Measurements from ENCODE around the gene HTD2. TPM values are rescaled to one million over a fixed set of nuclear protein-coding genes. Genes with fewer than 3 reads are reported as not detected.
"Not testable (repeated sequence)": the region's sequence is repeated elsewhere in the genome, so short reads cannot be mapped to it uniquely, and the experiment has no call there.

Gene HTD2
- total RNA-seq, 2 experiments from 2014 or later: 10.1 to 13.0 TPM

DNA sequence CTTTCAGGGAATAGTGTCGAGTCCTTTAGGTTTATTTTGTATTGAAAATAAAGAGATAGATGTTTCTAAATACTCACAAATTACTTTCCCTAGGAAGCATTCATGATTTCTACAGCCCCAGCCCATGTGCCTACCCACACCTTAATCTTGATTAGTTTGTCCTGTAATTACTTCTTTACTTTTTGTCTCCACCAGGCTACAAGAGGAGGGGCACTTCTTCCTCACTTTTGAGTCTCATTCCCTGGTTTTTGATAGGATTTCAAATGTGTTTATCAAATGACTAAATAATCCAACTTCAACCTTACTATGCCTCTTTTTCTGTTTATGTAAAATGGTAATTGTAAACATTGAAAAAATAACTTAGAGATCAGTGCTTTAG, 28.2 kb downstream of the HTD2 start:
- Mint-ChIP-seq H3K4me3 (peak overlapping the region; percentile 100), H3K36me3 (peaks cover 19% of the 10 kb centered on the region), H3K4me1 (peaks cover 38% of the 10 kb centered on the region), H3K27ac (peak overlapping the region; percentile 74), H3K9me3 (no peaks in the 10 kb centered on the region), H3K27me3 (no peaks in the 10 kb centered on the region)
- no peak for DNase-seq

DNA sequence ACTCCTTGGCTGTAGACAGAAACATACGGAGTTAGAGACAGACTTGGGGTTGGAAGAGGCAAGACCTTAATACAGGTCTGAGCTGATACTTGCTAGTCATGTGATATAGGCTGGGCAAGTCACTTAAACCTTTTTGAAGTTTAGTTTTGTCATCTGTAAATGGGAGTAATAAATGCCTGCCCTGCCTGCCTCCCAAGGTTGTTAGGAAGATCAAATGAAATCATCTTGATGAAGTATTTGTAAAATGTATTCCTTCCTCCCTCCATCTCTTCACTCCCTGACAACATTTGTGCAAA, 29.3 kb downstream of the HTD2 start:
- Mint-ChIP-seq H3K27me3 (no peaks in the 10 kb centered on the region), H3K36me3 (peaks cover 19% of the 10 kb centered on the region), H3K27ac (peak overlapping the region; percentile 97), H3K4me3 (peak overlapping the region; percentile 72), H3K9me3 (no peaks in the 10 kb centered on the region), H3K4me1 (peaks cover 37% of the 10 kb centered on the region)
- DNase-seq: no peak

DNA sequence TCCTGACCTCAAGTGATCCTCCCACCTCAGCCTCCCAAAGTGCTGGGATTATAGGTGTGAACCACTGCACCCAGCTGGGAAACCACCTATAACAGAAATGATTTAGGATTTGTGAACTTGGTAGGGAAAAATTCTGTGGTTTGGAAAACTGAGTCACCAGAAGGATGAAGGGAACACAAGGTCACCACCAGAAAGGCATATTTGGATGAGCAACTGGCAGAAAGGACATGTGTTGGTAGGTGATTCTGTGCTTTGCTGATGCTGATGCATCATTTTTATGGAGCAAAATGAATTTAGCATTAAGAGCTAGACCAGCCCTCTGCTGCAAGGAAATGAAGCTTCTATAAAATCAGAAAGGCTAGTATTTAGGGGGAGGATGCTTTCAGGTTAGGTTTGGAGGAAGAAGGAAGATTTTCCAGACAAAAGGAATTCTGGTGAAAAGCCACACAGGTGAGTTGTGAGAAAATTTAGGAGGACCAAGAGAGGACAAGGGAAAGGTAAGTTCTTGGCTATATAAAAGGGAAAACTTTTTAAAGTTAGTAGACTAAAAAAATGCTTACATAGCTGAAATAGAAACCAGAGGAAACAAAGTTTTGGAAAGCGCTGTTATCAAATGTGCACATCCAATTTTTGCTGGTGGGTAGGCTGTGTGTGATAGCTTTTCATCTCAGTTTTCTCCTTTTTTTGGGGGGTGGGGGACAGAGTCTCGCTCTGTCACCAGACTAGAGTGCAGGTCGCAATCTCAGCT, 30.0 kb downstream of the HTD2 start:
- Mint-ChIP-seq H3K9me3 (no peaks in the 10 kb centered on the region), H3K27ac (peak overlapping the region; percentile 21), H3K4me3 (no peak overlapping the region), H3K4me1 (peaks cover 33% of the 10 kb centered on the region), H3K36me3 (peaks cover 19% of the 10 kb centered on the region), H3K27me3 (no peaks in the 10 kb centered on the region)
- no peak for DNase-seq

GRCh38 chr3:58337190-58337589, 30.9 kb downstream of the HTD2 start:
- H3K36me3 Mint-ChIP-seq: peaks cover 19% of the 10 kb centered on the region
- H3K27ac Mint-ChIP-seq: no peak overlapping the region
- no peak for DNase-seq
- no peaks in the 10 kb centered on the region for H3K27me3 Mint-ChIP-seq
- peaks cover 29% of the 10 kb centered on the region for H3K4me1 Mint-ChIP-seq
- H3K4me3 Mint-ChIP-seq: no peak overlapping the region
- no peaks in the 10 kb centered on the region for H3K9me3 Mint-ChIP-seq

- DNase-seq, H3K4me3 Mint-ChIP-seq, H3K9me3 Mint-ChIP-seq, H3K27me3 Mint-ChIP-seq, H3K27ac Mint-ChIP-seq: not testable (repeated sequence)
- H3K4me1 Mint-ChIP-seq: peaks cover 24% of the 10 kb centered on the region
- H3K36me3 Mint-ChIP-seq: peaks cover 19% of the 10 kb centered on the region
Measured at GRCh38 chr3:58339146-58339545, 32.8 kb downstream of the HTD2 start.

DNA sequence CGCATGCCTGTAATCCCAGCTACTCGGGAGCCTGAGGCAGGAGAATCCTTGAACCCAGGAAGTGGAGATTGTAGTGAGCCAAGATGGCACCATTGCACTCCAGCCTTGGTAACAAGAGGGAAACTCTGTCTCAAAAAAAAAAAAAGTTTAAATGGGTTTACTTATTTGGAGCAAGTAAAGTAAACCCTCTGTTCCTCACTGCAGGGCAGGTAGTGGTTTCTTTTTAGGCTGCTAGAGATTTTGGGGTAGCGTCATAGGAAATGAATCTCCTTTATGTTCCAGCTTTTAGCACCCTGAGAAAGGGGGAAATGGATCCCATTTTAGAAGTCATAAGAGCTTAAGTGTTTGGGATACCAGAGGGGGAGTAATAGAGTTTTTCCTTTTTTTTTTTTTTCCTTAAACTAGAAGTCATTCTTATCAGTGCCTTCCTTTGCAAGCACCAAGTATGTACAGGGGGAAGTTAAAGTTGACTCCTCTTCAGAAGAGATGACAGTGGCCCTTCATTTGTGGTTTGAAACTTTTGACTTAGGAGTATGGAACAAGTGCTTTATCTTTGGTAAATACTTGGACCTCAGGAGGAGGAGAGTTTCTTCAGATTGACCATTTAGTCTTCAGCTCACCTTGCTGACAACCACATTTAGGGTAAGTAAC, 34.4 kb downstream of the HTD2 start:
- Mint-ChIP-seq H3K4me1 (peaks cover 12% of the 10 kb centered on the region), H3K36me3 (peaks cover 12% of the 10 kb centered on the region), H3K4me3 (no peak overlapping the region), H3K9me3 (no peaks in the 10 kb centered on the region), H3K27ac (peak overlapping the region; percentile 16), H3K27me3 (no peaks in the 10 kb centered on the region)
- DNase-seq: no peak

- H3K36me3 Mint-ChIP-seq: peaks cover 9% of the 10 kb centered on the region
- DNase-seq: no peak
- no peak overlapping the region for H3K27ac Mint-ChIP-seq
- H3K4me1 Mint-ChIP-seq: peaks cover 12% of the 10 kb centered on the region
- H3K4me3 Mint-ChIP-seq: no peak overlapping the region
- no peaks in the 10 kb centered on the region for H3K9me3 Mint-ChIP-seq
- H3K27me3 Mint-ChIP-seq: no peaks in the 10 kb centered on the region
Measured at GRCh38 chr3:58341376-58341775, 35.1 kb downstream of the HTD2 start.

GRCh38 chr3:58342676-58343075, 36.4 kb downstream of the HTD2 start:
- peaks cover 12% of the 10 kb centered on the region for H3K4me1 Mint-ChIP-seq
- no peak for DNase-seq
- H3K27ac Mint-ChIP-seq: no peak overlapping the region

DNA sequence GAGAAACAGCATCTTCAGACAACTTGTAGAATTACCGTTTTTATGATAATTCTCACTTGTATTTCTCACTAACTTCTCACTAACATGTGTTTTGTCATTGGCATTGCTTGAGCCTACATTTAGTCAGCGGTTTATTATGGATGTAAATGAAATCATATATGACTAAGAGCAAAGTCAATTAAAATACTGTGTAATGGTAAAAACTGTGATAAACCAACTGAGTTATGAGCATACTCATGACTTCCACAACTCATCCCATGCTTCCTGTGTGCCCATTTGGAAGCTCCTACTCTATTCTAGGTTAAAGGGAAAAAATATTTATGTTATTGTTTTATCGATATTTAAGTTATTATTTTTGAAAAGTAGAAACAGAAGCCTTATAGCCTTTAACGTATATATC, 39.1 kb downstream of the HTD2 start:
- H3K4me3 Mint-ChIP-seq: no peak overlapping the region
- no peak for DNase-seq
- peaks cover 5% of the 10 kb centered on the region for H3K36me3 Mint-ChIP-seq
- H3K4me1 Mint-ChIP-seq: peaks cover 19% of the 10 kb centered on the region
- no peaks in the 10 kb centered on the region for H3K27me3 Mint-ChIP-seq
- no peak overlapping the region for H3K27ac Mint-ChIP-seq
- H3K9me3 Mint-ChIP-seq: no peaks in the 10 kb centered on the region

More at GRCh38 chr3:58342676-58343075, 36.4 kb downstream of the HTD2 start:
- no peak overlapping the region for H3K4me3 Mint-ChIP-seq
- H3K36me3 Mint-ChIP-seq: peaks cover 7% of the 10 kb centered on the region
- H3K27me3 Mint-ChIP-seq: no peaks in the 10 kb centered on the region
- no peaks in the 10 kb centered on the region for H3K9me3 Mint-ChIP-seq

DNA sequence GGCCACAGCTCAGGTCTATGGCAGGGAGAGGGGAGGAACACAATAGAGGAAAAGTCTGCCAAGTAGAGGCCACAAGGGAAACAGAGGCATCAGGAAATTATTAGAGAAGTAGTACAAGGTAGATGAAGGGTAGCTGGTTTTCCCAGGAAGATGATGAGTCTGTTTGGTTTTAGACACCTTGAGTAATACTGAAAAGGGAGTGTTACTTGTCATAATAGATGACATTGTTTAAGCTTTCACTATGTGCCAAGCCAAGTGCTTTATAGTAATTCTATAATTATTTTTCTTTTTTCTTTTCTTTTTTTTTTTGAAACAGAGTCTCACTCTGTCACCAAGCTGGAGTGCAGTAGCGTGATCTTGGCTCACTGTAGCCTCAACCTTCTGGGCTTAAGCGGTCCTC, 40.0 kb downstream of the HTD2 start:
- H3K36me3 Mint-ChIP-seq: peaks cover 5% of the 10 kb centered on the region
- H3K4me3 Mint-ChIP-seq: no peak overlapping the region
- no peaks in the 10 kb centered on the region for H3K27me3 Mint-ChIP-seq
- peaks cover 24% of the 10 kb centered on the region for H3K4me1 Mint-ChIP-seq
- H3K9me3 Mint-ChIP-seq: no peaks in the 10 kb centered on the region
- DNase-seq: no peak
- no peak overlapping the region for H3K27ac Mint-ChIP-seq

DNA sequence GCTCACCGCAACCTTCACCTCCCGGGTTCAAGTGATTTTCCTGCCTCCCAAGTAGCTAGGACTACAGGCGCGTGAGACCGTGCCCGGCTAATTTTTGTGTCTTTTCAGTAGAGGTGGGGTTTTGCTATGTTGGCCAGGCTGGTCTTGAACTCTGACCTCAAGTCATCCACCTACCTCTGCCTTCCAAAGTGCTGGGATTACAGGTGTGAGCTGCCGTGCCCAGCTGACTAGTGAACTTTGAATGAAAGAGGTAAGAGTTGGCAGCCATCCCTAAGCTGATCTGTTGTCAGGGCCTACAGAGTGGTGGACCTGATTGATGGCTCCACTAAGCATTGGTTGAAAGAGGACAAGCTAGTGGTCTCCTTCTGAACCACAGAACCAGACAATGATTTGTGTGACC, 41.7 kb downstream of the HTD2 start:
- Mint-ChIP-seq H3K9me3 (no peaks in the 10 kb centered on the region), H3K4me1 (peaks cover 36% of the 10 kb centered on the region), H3K36me3 (peaks cover 8% of the 10 kb centered on the region), H3K27ac (no peak overlapping the region), H3K27me3 (no peaks in the 10 kb centered on the region), H3K4me3 (no peak overlapping the region)
- DNase-seq: no peak

GRCh38 chr3:58349792-58350626, 43.7 kb downstream of the HTD2 start:
- H3K36me3 Mint-ChIP-seq: peaks cover 8% of the 10 kb centered on the region
- H3K9me3 Mint-ChIP-seq: no peaks in the 10 kb centered on the region
- H3K4me3 Mint-ChIP-seq: no peak overlapping the region
- no peaks in the 10 kb centered on the region for H3K27me3 Mint-ChIP-seq
- H3K4me1 Mint-ChIP-seq: peaks cover 46% of the 10 kb centered on the region
- DNase-seq: no peak
- H3K27ac Mint-ChIP-seq: no peak overlapping the region

GRCh38 chr3:58350627-58351013, 44.3 kb downstream of the HTD2 start:
- no peaks in the 10 kb centered on the region for H3K27me3 Mint-ChIP-seq

DNA sequence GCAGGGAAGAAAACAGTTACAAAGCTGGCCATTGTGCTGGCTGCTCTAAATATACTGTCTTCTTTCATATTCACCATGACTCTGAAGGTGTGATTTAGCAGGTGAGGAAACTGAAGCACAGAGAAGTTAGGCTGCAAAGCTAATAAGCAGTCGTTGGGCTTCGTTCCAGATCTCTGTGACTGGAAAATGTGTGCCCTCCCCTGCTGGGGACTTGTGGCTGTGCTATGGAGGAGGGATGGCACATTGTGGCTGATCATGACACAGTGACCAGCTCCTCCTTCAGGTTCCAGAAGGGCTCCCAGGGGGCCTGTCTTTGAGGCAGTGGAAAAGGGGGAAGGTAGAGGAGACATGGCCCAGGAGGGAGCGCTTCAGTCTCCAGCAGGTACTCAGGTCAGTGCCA, 45.6 kb downstream of the HTD2 start:
- no peak for DNase-seq
- H3K36me3 Mint-ChIP-seq: peaks cover 6% of the 10 kb centered on the region
- H3K27ac Mint-ChIP-seq: no peak overlapping the region
- no peaks in the 10 kb centered on the region for H3K27me3 Mint-ChIP-seq
- no peaks in the 10 kb centered on the region for H3K9me3 Mint-ChIP-seq
- H3K4me1 Mint-ChIP-seq: peaks cover 41% of the 10 kb centered on the region
- H3K4me3 Mint-ChIP-seq: no peak overlapping the region

More at GRCh38 chr3:58350627-58351013, 44.3 kb downstream of the HTD2 start:
- no peak for DNase-seq
- Mint-ChIP-seq H3K4me3 (no peak overlapping the region), H3K27ac (peak overlapping the region; percentile 23), H3K9me3 (no peaks in the 10 kb centered on the region), H3K36me3 (peaks cover 8% of the 10 kb centered on the region), H3K4me1 (peaks cover 47% of the 10 kb centered on the region)

- Mint-ChIP-seq H3K9me3 (no peaks in the 10 kb centered on the region), H3K27ac (no peak overlapping the region), H3K4me3 (no peak overlapping the region), H3K36me3 (peaks cover 6% of the 10 kb centered on the region), H3K4me1 (peaks cover 47% of the 10 kb centered on the region), H3K27me3 (no peaks in the 10 kb centered on the region)
- DNase-seq: no peak
Measured at GRCh38 chr3:58352626-58353025, 46.3 kb downstream of the HTD2 start.

Measured in activated naive CD8-positive, alpha-beta T cell treated with anti-CD3 and anti-CD28 coated beads for 36 hours (primary cell).